Hippocampal formation (tissue), 2 donors: ENCODE results near the gene CIB1.
A peak's percentile ranks its signal among the peaks of the same experiment; 100 is the strongest.

ENCODE experiments used
- DNase-seq, 2 donors: peaks; one replicate each; lab custom pipeline; 2025; lab: John Stamatoyannopoulos, UW

Gene CIB1

DNA sequence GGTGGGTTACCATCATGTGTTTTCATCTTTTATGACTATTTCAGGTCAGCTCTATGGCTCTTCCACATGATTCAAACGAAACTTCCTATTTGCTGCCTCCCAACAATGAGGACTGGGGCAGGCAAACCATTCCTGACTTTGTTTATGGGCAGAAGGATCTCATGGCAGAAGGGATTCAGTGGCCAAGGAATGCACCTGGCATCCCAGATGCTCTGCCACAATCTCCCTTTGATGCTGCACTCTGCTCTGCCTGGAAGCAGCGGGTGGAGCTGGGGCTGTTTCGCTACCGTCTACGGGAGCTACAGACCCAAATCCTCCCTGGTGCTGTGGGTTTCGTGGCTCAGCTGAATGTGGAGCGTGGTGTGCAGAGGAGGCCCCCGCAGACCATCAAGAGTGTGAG, 7.1 kb upstream of the CIB1 start:
- DNase-seq: no peak

- DNase-seq: no peak
Measured at GRCh38 chr15:90239371-90239770, 5.6 kb upstream of the CIB1 start.

GRCh38 chr15:90234096-90234988, 601 bp upstream of the CIB1 start, which contains the start of gene GDPGP1:
GDPGP1 (plus strand) TSS chr15:90234209; CDS start chr15:90240909, 6,700 bp downstream.
- DNase-seq: no peak

GRCh38 chr15:90232941-90233386, 777 bp downstream of the CIB1 start:
- no peak for DNase-seq

- no peak for DNase-seq
Measured at GRCh38 chr15:90232196-90232595, 1.5 kb downstream of the CIB1 start.

DNA sequence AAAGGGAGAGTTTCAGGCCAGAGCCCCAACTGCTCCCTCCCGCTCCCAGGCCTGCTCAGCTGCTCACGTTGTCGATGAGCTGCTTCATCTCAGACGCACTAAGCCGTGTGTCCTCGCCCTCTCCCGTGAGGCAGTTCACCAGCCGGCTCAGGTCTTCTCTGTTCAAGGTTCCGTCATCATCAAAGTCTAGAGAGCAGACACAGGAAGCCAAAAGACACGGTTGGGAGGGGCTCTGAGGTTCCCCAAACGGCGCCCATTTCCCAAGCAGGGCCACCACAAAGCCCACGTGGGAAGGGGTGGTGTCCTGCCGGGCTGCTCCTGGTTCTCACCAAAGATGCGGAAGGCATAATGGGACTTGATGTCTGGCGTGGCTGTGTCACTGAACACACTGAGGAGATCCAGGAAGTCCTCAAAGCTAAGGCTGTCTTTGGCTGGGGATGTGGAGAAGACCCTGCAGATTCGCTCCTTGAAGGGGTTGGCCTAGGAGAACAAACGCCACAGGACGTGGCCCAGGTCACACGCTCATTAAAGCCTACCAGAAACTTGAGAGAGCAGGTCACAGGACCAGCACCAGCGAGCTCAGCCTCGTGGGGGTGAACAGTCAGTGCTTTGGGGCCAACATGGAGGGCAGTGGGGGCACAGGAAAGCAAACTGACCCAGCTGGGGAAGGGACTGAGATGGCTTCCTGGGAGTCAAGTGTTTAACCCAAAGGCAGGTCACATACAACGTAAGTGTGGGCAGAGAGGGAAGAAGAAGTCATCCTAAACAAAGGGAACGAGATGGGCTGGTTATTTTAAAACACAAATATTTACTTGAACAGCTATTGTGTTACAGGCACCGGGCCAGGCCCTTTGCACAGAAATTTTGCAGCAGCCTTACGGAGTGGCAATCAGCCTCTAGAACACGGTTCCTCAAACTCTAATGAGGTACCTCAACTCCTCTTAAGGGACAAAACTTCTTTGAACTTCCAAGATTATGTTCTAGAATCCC, 2.4 kb downstream of the CIB1 start:
- no peak for DNase-seq

- DNase-seq: no peak
Measured at GRCh38 chr15:90230610-90231009, 3.1 kb downstream of the CIB1 start.

DNA sequence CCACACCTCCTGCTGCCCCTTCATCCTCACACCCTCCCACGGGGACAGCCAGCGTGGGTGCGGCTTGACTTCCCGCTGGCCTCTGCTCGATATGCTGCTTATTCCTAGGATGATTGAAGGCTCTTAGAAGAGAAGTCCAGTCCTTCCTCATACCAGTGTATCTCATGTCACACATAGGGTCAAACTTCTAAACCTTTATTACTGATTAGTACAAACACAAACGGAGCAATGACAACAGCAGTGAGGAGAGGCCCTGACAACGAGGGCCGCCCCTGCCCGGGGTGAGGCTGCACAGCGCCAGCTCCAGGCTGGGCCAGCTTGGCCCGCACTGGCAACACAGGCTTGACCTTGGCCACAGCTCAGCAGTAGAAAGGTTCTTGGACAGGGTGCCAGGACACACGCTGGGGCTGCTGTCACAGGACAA, 3.7 kb downstream of the CIB1 start:
- DNase-seq: peak in 1 of 2 donors; percentile 25

DNA sequence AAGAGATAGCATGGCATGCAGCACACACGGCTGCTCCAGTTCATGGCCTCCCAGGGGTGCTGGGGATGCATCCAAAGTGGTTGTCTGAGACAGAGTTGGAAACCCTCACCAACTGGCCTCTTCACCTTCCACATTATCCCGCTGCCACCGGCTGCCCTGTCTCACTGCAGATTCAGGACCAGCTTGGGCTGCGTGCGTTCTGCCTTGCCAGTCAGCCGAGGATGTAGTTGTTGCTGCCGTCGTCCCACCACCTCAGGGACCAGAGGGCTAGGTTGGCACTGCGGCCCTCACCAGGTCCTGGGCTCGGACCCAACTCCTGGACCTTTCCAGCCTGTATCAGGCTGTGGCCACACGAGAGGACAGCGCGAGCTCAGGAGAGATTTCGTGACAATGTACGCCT, 4.8 kb downstream of the CIB1 start:
- DNase-seq: no peak

- DNase-seq: no peak
Measured at GRCh38 chr15:90227816-90228772, 5.6 kb downstream of the CIB1 start.

GRCh38 chr15:90227336-90227735, 6.4 kb downstream of the CIB1 start:
- DNase-seq: no peak

DNA sequence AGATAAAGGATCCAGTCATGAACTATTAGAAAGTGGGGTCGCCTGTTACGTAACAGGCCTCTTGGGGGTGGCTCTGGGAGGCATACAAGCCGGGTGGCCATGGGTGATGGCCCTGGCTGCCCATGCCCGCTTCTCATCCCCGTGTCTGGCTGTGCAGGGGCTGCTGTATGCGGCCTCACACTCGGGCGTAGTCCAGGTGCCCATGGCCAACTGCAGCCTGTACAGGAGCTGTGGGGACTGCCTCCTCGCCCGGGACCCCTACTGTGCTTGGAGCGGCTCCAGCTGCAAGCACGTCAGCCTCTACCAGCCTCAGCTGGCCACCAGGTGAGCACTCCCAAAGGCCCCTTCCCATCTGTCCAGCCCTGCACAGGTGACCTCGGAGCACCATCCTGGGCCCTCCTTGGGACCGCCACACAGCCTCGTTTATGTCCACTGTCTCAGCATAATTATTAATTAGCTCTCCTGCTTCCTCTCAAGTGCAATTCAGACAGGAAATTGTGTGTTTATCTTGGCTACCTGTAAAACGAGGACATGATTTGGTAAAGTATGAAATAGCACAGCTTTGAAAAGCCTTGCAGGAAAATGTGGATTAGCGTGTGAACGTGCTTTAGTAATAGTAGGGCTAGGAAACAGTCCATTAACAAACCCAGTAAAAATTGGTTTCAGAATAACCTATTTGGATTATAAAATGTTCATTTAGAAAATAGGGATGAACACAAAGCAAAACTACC, 8.1 kb downstream of the CIB1 start:
- DNase-seq: no peak

- DNase-seq: no peak
Measured at GRCh38 chr15:90225047-90225446, 8.7 kb downstream of the CIB1 start.

GRCh38 chr15:90223441-90224165, 10.1 kb downstream of the CIB1 start:
- DNase-seq: no peak

GRCh38 chr15:90222547-90222946, 11.2 kb downstream of the CIB1 start:
- no peak for DNase-seq

- peak; percentile 59 to 71 for DNase-seq
Measured at GRCh38 chr15:90221246-90221900, 12.4 kb downstream of the CIB1 start.

DNA sequence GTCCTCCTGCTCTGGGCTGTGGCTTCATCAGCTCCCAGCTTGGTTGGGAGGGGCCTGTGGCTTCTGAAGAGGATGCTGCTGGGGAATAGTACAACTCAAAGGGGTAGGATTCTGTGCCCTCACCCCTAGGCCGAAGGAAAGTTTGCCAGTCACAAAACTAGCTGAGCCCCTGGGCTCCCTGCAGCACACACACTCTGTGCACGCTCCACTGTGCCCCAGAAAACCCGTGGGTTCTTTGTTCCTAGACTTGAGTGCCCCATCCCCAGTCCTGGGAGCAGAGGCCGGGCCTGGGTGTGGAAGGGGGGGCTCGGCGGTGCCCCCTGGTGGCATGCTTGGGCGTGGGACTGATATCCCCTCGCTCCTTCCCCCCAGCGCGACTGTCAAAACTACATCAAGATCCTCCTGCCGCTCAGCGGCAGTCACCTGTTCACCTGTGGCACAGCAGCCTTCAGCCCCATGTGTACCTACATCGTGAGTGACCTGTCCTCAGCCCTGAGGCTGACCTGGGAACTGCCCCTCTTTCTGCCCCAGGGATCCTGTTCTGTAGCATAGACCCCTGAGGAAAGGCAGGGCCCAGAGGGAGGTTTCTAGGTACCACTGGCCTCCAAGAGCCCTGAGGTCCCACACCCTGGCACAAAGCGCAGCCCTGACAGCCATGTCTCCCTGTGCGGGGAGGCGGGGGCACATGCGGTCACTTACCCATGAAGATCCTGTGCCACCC, 14.2 kb downstream of the CIB1 start:
- DNase-seq: no peak

- no peak for DNase-seq
Measured at GRCh38 chr15:90217671-90218394, 15.9 kb downstream of the CIB1 start.
